Activated CD4-positive, alpha-beta T cell treated with anti-CD3 and anti-CD28 coated beads, Interleukin-2, amount 50 U/mL, for 24 hours (primary cell): ENCODE data around the gene FOXI3.
"Not testable (repeated sequence)": the region's sequence is repeated elsewhere in the genome, so short reads cannot be mapped to it uniquely, and the experiment has no call there.

ENCODE experiments used
- DNase-seq, 2 donors: peaks; one replicate each; pipeline ENCODE4 v3.0.0-alpha.2; 2020; ENCODE audit warnings: low read depth in 1 of 2, low spot score in 1 of 2

The FOXI3 gene

GRCh38 chr2:88442473-88442872 lies 10.0 kb downstream of the FOXI3 start:
- DNase-seq, result no peak

GRCh38 chr2:88442061-88442460 lies 10.4 kb downstream of the FOXI3 start:
- no peak for DNase-seq

- DNase-seq, result no peak
Observed at GRCh38 chr2:88437010-88437409, 15.5 kb downstream of the FOXI3 start.

GRCh38 chr2:88429929-88430328 lies 22.6 kb downstream of the FOXI3 start:
- no peak for DNase-seq

GRCh38 chr2:88423733-88424132 lies 28.8 kb downstream of the FOXI3 start:
- DNase-seq, result no peak

- not testable (repeated sequence) for DNase-seq
Observed at GRCh38 chr2:88419051-88419450, 33.4 kb downstream of the FOXI3 start.

GRCh38 chr2:88416016-88416663 lies 36.4 kb downstream of the FOXI3 start:
- DNase-seq, result no peak

- DNase-seq, result not testable (repeated sequence)
Observed at GRCh38 chr2:88408870-88409269, 43.6 kb downstream of the FOXI3 start.

- DNase-seq, result no peak
Observed at GRCh38 chr2:88400037-88400767, 52.3 kb downstream of the FOXI3 start.

GRCh38 chr2:88398180-88398579 lies 54.3 kb downstream of the FOXI3 start:
- no peak for DNase-seq
